HG02870 (cell line): ENCODE measurements around the gene CDK17.
"Not testable (repeated sequence)": the region's sequence is repeated elsewhere in the genome, so short reads cannot be mapped to it uniquely, and the experiment has no call there.

Source experiments
- ATAC-seq: cut with Tn5 transposase; IDR thresholded peaks from one replicate; pipeline ENCODE4 v1.9.1; 2021; ENCODE audit warnings: mild to moderate bottlenecking, moderate library complexity; ENCODE audit not compliant: unreplicated experiment

CDK17 gene

DNA sequence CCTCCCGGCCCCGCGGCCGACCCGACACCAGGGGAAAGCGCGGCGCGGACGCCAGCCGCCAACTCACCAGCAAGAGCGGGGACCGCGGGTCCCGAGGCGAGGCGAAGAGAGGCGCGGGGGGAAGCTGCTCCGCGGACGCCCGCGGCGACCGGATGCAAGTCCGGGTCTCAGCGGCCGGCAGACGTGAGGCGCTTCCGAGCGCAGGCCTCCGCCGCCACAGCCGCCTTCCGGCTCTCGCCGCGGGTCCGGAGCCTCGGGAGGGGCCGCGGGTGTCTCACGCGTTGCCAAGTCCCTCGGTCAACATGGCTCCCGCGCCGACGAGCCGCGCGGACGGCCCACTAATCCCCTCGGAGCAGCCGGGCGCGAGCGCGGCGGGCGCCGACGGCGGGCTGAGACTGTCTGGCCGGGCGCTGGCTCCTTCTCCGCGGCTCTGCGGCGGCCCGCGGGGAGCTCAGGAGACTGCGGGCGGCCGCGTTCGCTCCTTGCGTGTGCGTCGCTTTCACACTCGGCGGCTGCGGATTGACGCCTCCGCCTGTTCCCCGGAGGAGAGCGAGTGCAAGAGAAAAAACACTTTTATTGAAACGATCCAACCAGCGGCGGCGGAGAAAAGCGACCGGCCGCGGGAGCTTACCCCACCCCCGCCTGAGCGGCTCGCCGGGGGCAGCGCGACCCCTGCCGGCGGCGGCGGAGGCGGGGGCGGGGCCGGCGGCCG, at the start of gene CDK17:
Gene CDK17 (minus strand): TSS at position 521 of the 712 bp plus-strand sequence. CDS start 65,603 bp downstream, outside the sequence.
- ATAC-seq = peak; percentile 36

DNA sequence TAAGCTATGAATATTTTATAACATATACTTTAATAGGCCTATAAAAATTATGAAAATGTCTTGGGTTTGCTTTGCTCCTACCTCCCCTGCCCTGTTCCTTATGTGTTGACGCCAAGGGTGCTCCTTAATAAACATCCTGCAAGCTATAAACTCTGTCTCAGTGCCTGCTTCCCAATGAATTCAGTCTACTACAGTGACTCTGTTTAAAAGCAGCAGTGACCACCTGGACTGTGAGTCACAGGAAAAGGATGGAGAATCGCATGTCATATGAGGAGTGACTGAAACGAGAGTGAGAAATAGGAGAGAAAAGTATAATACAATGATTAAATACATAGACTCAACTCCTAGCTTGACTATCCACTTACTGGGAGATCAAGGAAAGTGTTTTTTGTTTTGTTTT, 48.1 kb upstream of the CDK17 start:
- ATAC-seq = no peak

DNA sequence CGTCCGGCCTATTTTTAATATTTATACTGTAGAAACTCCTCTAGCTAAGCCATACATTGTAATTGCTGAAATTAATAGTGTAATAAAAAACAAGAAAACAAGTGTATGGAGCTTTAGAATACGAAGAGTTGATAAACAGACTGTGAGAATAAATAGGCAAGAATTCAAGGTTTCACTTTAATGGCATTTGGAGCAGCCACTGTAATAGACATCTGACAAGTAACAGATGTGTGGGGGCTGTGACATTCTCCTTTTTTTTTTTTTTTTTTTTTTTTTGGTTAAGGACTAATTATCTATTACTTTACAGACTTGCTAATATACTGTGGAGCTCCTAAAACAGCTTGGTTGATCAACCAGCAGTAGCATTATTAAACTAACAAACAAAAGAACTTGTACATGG, 47.0 kb upstream of the CDK17 start:
- no peak for ATAC-seq

DNA sequence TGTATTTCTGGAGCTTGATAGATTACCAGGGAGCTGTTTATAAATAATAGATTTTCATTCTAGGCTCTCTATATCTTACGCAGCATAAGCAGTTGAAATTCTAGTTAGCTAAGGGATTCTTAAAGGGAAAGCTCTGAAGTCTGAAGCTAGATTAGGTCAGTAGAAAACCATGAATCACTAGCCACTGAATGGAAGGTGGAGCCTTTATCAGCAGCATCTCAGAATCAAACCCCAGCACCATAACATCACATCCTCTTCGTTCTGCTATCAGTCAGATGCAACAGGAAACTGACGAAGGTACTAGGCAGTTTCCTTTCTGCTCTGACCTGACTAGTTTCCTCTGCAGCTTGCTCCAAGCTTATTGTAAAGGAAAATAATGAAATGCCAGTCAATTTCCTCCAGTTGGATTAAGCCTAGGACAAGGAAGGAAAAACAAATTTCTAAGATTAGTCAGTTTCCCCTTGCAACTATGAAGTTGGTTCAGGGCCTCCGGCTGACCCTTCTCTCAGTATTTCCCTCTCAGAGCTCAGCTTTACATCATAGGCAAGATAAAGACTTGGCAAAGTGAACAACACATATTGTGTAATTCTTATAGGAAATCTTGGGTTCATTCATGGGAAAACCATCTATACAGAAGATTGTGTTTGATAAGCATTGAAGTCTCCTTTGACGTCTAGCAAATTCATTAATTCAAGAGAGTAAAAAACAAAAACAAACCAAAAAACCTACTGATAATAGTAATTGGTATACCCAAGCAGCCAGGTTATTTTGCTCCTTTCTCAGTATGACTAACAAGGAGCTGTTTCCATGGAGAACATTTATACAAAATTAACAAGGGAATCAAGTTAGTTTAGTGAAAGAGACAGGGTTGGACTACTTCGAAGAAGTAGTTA, 45.7 kb upstream of the CDK17 start:
- ATAC-seq = peak; percentile 91

DNA sequence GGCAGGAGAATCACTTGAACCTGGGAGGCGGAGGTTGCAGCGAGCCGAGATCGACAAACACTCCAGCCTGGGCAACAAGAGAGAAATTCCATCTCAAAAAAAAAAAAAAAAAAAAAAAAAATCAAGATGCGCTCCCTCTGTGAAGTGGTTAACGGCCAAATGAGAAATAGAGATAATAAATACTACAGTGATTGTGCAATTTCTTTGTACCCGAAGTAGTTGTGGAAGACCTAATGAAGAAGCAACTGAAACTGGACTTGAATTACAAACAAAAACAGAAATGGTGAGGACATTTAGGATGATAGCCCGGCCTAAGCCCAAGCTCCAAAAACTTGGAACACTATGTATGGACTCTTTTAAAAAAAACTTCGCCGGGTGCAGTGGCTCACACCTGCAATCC, 44.2 kb upstream of the CDK17 start:
- no peak for ATAC-seq

DNA sequence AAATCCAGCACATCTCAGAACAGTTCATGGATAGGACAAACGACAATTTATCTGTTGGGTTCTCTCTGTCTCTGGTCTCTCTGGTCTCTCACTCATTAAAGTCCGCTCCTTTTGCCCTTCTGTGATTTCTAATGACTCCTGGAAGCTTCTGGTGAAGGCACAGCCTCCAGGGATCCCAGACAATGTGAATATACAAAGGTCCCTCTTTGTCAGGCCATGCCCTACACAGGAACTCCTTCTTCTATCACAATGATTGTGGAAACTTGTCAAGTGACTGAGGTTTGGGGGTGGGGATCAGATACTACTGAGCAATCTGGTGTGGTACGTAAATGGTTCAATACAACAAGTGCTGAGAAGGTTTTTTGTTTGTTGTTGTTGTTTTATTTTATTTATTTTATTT, 42.7 kb upstream of the CDK17 start:
- ATAC-seq = no peak

DNA sequence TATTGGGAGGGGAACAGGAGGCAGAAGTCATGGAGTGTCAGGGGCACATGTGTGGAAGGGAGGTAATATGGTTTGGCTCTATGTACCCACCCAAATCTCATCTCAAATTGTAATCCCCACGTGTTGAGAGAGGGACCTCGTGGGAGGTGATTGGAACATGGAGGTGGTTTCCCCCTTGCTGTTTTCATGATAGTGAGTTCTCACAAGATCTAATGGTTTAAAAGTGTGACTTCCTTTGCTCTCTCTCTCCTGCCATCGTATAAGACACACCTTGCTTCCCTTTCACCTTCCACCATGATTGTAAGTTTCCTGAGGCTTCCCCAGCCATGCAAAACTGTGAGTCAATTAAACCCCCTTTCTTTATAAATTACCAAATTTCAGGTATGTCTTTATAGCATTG, 41.6 kb upstream of the CDK17 start:
- no peak for ATAC-seq

DNA sequence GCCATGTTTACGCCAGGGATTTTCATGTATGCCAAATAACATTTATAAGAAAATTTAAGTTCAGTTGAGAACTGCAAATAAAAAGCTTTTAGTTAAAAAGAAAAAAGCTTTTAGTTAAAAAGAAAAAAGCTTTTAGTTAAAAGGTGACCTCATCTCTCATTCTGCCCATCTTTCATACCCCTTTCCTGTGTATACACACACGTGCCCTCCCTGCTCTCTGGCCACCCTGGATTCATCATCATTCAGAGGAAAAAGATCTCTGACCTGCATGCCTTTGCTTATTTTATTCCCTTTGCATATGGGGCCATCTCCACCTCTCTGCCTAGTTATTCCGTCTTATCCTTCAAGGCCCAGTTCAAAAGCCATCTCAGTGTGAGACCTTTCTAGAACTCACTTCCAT, 38.1 kb upstream of the CDK17 start:
- no peak for ATAC-seq

DNA sequence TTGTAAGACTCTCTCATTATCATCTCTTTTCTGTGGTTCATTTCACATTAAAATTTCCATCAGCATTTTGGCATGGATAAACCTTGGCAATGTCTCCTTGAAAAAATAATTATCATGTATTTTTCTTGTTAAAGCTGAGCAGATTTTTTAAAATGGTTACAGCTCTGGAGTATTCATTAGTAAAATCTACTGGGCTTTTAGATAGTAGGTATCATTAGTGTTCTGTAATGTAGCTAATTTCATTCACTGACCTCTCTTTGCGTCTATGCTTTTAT, 36.9 kb upstream of the CDK17 start:
- ATAC-seq = no peak

DNA sequence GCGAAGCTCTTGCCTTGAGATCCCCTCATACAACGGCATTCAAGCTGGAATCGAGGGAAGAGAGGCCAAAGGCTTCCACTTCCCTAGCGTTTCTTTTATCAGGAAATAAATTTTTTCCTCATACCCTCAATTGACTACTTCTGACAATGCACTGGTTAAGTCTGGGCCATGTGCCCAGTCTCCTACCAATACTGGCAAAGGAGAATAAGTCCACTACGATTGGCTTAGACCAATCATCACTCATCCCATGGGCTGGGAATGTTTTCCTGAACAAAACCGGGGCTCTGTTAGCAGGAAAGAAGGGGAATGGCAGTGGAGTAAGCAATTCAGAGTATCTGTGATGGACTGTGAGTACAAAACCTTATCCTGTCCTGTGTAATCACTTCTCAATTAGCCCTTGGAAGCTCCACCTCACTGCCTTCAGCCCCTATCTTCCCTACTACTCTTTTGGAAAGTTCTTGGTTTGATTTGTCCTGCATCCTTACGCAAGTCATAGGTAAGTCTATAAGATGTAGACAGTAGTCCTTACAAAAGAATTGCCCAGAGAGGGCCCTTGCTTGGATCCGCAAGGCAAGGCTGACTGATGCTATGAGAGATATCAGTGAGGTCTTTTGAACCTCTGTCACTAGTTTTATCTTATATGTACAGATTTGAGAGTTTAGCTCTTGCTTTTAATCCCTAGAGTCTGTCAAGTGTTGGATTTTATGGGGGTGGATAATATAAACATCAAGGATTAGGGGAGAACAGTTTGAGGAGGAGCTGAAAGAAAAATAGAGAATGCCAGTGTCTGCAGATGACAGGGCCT, 36.3 kb upstream of the CDK17 start:
- ATAC-seq = no peak

DNA sequence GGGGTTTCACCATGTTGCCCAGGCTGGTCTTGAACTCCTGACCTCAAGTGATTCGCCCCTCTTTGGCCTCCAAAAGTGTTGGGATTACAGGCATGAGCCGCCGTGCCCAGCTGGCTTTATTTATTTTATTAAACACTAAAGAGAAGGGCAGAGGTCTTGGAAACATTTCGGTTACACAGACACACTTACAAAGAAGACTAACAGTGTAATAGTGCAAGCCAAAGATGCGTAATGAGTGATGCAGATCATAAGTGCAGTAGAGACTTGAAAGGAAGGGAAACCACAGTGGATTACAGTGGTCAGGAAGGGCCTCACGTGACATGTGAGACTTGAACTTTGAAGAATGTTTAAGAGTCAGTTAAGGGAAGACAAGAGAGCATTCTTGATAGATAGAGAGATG, 33.9 kb upstream of the CDK17 start:
- ATAC-seq = peak; percentile 87

DNA sequence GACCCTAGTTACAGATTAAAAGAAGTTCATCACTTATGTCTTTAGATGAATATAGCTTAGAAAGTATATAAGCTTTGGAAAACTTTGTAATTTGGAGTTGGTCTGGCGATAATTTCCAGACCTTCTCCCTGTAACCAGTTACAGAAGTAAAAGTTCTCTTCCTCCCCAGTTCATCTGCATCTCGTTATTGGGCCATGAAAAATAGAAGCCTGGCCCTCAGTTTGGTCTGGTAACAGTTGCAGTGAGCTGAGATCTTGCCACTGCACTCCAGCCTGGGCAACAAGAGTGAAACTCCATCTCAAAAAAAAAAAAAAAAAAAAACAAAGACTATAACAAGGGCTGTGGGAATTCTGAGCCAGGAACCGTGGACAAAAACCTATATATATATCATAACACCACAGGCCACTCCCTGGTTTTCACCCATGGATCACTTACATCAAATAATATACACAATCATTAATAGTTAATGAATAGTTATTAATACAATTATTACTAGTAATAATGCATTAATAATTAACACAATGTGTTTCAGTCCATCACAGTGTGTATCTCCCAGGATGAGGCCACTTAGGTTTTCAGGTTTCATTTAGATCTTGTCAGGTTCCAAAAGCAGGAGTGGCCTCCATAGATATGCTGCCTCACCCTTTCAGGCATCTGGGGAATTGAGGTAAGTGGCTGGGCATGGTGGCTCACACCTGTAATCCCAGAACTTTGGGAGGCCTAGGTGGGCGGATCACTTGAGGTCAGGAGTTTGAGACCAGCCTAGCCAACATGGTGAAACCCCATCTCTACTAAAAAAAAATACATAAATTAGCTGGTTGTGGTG, 32.5 kb upstream of the CDK17 start:
- ATAC-seq = not testable (repeated sequence)

DNA sequence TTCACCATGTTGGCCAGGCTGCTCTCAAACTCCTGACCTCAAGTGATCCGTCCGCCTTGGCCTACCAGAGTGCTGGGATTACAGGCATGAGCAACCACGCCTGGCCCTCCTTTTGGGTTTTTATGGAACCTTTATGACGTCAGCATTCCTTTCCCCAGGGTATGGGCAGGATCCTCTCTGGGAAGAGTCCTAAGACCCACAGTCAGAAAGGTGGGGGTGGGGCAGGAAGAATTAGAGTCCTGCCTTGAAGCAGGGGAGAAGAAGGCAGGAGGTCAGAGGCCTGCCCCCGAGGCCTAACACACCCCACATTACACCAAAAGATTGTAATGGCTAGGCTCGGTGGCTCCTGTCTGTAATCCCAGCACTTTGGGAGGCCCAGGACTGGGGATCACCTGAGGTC, 30.8 kb upstream of the CDK17 start:
- ATAC-seq = no peak

DNA sequence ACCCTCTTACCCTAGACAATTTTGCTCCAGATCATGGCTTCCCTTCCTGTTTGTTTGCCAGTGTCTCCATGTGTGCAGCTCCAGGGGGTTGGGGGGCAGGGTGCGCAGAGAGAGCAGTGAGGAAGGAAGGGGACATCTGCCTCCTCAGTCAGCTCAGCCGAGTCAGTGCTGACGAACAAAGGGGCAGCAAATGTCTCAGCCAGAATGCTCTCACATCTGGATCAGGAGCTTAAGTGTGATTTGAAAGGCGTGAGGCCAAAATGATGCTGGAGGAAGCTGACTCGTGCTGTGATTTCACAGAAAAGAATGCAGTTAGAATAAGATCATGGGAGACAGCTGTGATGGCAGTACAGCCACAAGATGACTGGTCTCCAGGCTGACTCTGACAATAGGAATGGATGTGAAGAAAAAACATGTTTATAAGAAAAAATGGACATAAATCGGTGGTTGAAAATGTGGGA, 27.1 kb upstream of the CDK17 start:
- no peak for ATAC-seq

DNA sequence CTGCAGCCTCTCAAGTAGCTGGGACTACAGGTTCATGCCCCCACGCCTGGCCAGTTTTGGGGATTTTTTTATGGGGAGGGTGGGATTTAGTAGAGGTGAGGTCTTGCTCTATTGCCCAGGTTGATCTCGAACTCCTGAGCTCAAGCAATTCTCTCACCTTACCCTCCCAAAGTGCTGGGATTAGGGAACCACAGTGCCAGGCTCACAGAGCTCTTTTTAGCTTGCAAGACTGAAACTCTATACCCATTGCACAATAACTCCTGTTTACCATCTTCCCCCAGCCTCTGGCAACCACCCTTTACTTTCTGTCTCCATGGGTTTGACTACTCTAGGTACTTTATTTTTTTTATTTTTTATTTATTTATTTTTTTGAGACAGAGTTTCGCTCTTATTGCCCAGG, 25.7 kb upstream of the CDK17 start:
- no peak for ATAC-seq

DNA sequence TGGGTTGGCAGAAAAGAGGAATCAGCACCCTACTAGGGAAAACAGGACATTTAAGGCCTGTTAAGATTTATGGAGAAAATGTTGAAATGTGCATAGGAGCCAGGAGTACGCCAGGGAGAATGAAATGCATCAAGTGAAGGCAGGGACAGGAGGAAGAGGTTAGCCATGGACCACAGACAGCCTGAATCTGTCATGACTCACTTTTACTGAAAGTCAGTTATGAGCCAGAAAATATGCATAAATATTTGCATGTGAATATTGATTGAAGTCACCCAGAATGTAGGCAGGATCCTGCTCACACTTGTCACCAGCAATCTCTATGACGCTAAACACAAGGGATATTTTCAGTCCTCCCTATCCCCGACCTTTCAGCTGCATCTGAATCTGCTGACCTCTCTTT, 25.1 kb upstream of the CDK17 start:
- ATAC-seq = peak; percentile 92

DNA sequence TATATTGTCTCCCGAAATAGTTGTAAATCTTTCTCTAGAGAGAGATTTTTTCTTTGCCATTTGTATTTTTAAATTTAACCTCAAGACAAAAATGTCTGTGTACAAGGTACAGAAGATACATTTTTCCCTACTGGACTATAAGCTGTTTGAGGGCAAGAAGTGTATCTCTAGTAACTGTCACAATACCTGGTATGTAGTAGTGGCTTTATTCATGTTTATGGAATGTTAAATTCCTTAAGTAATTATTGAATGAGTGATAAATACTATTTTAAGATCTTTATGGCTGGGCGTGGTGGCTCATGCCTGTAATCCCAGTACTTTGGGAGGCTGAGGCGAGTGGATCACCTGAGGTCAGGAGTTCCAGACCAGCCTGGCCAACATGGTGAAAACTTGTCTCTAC, 24.4 kb upstream of the CDK17 start:
- no peak for ATAC-seq

DNA sequence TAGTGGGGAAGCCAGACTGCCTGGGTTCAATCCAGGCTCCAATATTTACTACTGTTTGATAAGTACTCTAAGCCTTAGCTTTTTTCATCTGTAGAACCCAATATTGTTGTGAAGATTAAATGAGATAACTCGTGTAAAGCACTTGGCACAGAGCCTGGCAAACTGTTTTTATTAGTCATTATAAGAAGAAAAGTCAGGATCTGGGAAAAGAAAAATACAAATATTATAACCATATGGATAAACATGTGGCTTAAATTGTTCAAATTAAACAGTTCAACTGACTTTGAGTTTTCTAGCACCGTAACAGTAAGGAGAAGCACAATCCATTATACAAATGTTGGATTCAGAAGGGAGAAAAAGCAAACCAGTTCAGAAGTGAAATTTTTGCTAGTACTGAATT, 22.0 kb upstream of the CDK17 start:
- ATAC-seq = no peak

DNA sequence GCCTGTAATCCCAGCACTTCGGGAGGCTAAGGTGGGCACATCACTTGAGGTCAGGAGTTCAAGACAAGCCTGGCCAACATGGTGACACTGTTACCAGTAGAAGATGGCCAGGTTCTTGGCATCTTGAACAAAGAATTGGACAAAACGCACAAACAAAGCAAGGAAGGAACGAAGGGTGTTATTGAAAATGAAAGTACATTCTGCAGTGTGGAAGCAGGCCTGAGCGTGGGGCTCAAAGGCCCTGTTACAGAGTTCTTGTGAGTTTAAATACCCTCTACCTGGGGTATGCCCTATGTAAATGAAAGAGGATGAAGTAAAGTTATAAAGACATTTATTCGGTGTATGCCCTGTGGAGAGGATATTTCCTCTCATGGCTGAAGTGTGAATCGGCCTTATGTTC, 20.8 kb upstream of the CDK17 start:
- ATAC-seq = no peak

DNA sequence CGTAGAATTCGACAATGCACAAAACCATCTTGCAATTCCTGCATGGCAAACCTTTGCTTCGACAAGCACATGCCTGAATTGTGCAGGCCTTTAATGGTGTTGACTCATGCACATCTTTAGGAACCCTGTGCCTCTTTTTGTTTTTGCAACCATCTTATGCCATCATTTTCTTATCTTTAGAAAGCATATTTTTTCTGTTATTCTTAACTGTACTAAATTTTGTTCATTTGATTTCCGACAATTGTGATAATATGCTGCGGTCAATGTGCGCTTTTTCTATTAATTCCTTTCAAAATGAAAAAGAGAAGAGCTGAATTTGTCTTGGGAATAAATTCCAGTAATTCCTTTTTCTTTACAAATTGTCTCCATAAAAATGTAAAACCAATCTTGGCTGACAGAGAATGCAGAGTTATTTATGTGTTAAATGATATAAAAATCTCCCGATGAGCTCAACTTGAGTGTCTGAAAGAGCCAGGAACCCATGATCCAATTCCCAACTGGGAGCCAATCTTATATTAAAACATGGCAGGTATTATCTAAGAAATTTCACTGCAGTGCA, 20.1 kb upstream of the CDK17 start:
- ATAC-seq = no peak
